Lung (tissue), 12 donors: ENCODE results near the gene DUS2. TPM values are rescaled to one million over a fixed set of nuclear protein-coding genes. Genes with fewer than 3 reads are reported as not detected.

Experiments
- ATAC-seq: fragments of 200-7000 bp; cut with Tn5 transposase; one replicate; pipeline ENCODE4 v1.9.1; 2020; ENCODE audit warnings: moderate number of reproducible peaks; ENCODE audit not compliant: insufficient read depth, low FRiP score
- DNase-seq, 3 donors: peaks; one replicate each; pipeline ENCODE4 v3.0.0-alpha.2; 2013 to 2017
- H3K27ac ChIP-seq, 2 donors: one replicate each; pipeline ENCODE4 v1.5.1; 2013; ENCODE audit warnings: mild to moderate bottlenecking in 2 of 2, moderate library complexity in 2 of 2, control low read depth in 1 of 2, inconsistent platforms in 1 of 2, low read depth in 1 of 2, low read length in 1 of 2
- H3K27me3 ChIP-seq, 3 donors: one replicate each; pipeline ENCODE4 v1.5.1; 2013; ENCODE audit warnings: low read length in 2 of 3; ENCODE audit not compliant: control insufficient read depth in 3 of 3, insufficient read depth in 3 of 3
- H3K36me3 ChIP-seq, 4 donors: one replicate each; pipeline ENCODE4 v1.5.1; 2013; ENCODE audit warnings: low read length in 4 of 4, mild to moderate bottlenecking in 1 of 4, moderate library complexity in 1 of 4; ENCODE audit not compliant: control insufficient read depth in 4 of 4, insufficient read depth in 4 of 4
- H3K4me1 ChIP-seq, 5 donors: one replicate each; pipeline ENCODE4 v1.5.1; 2013; ENCODE audit warnings: low read length in 5 of 5, mild to moderate bottlenecking in 2 of 5, moderate library complexity in 1 of 5; ENCODE audit not compliant: control insufficient read depth in 5 of 5, insufficient read depth in 5 of 5
- H3K4me3 ChIP-seq: one replicate; pipeline ENCODE4 v1.5.1; 2013; ENCODE audit warnings: mild to moderate bottlenecking, control low read depth, moderate library complexity
- H3K9ac ChIP-seq, 2 donors: one replicate each; pipeline ENCODE4 v1.5.1; 2013; ENCODE audit warnings: low read length in 2 of 2, control low read depth in 1 of 2; ENCODE audit not compliant: insufficient read depth in 1 of 2
- H3K9me3 ChIP-seq, 4 donors: one replicate each; pipeline ENCODE4 v1.5.1; 2013; ENCODE audit warnings: low read length in 3 of 4, mild to moderate bottlenecking in 1 of 4, moderate library complexity in 1 of 4; ENCODE audit not compliant: control insufficient read depth in 4 of 4, insufficient read depth in 3 of 4
- WGBS, 2 donors: extraction: QIAGEN DNeasy Blood & Tissue Kit; methylation state at CpG; one replicate each; pipeline ENCODE4 v1.1.7; 2013; 5-methylcytosine and 5-hydroxymethylcytosine counted together
- polyA plus RNA-seq, 2 donors: library from polyadenylated mRNA; stranded (reverse); fragments of 200-250 nt; gene quantifications; one replicate each; pipeline ENCODE4 v1.2.1, GENCODE V29; 2013
- total RNA-seq, 2 donors: library from RNA; depleted of rRNA in 1 of 2; stranded (reverse); fragments of >200 nt in 1 of 2; gene quantifications; one replicate each; pipeline ENCODE4 v1.2.1, GENCODE V29; 2014 to 2021
- TF ChIP-seq, protein P1 (sequence below): IDR thresholded peaks from 2 replicates; pipeline ENCODE4 v1.5.1; 2012; ENCODE audit warnings: mild to moderate bottlenecking; ENCODE audit errors: control extremely low read depth, extremely low read depth
- donor health status: control.
- donor health status: control.
- donor health status: Bipolar disorder and iron deficiency.
- donor health status: healthy.
- donor health status: DM: yes; HTN: yes; CAD: no.

DUS2 gene
- total and polyA plus RNA-seq, 4 donors, result 8.1 to 17.1 (median 13.7) TPM

DNA sequence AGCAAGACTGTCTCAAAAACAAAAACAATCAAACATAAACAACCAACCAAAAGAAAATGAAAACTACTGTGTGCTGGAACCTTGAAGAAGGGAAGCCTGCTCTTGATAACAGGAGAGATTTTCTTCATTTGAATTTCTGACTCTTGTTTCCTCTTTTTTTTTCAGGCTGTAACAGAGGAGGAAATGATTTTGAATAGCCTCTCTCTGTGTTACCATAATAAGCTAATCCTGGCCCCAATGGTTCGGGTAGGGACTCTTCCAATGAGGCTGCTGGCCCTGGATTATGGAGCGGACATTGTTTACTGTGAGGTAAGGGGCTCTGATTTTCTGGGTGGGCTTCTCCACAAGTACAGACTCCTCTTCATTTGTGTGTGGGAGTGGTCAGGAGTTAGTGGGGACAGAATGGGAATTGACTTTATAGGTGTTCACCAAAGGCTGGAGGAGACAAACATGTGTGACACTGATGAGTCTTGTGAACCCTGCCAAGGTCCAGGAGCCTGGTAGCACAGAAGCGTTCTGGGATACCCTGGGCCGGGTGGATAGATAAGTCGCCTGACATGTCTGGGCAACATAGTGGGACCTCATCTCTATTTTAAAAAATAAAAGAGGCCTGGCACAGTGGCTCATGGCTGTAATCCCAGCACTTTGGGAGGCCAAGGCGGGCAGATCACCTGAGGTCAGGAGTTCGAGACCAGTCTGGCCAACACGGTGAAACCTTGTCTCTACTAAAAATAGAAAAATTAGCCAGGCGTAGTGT is 14.9 kb downstream of the DUS2 start:
- TF ChIP-seq, protein P1, sequence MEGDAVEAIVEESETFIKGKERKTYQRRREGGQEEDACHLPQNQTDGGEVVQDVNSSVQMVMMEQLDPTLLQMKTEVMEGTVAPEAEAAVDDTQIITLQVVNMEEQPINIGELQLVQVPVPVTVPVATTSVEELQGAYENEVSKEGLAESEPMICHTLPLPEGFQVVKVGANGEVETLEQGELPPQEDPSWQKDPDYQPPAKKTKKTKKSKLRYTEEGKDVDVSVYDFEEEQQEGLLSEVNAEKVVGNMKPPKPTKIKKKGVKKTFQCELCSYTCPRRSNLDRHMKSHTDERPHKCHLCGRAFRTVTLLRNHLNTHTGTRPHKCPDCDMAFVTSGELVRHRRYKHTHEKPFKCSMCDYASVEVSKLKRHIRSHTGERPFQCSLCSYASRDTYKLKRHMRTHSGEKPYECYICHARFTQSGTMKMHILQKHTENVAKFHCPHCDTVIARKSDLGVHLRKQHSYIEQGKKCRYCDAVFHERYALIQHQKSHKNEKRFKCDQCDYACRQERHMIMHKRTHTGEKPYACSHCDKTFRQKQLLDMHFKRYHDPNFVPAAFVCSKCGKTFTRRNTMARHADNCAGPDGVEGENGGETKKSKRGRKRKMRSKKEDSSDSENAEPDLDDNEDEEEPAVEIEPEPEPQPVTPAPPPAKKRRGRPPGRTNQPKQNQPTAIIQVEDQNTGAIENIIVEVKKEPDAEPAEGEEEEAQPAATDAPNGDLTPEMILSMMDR, result no peak
- Histone ChIP-seq H3K36me3 (peaks cover 0 to 3% (median 0%) of the 10 kb centered on the region in 4 donors), H3K9me3 (no peaks in the 10 kb centered on the region), H3K4me1 (no peaks in the 10 kb centered on the region), H3K27me3 (no peaks in the 10 kb centered on the region), H3K27ac (no peak overlapping the region), H3K9ac (no peak overlapping the region), H3K4me3 (no peak overlapping the region)
- ATAC-seq, result no peak
- no peak for DNase-seq
- 84 to 88% methylated on average over 9 of the region's 9 CpGs for WGBS, 2 donors

DNA sequence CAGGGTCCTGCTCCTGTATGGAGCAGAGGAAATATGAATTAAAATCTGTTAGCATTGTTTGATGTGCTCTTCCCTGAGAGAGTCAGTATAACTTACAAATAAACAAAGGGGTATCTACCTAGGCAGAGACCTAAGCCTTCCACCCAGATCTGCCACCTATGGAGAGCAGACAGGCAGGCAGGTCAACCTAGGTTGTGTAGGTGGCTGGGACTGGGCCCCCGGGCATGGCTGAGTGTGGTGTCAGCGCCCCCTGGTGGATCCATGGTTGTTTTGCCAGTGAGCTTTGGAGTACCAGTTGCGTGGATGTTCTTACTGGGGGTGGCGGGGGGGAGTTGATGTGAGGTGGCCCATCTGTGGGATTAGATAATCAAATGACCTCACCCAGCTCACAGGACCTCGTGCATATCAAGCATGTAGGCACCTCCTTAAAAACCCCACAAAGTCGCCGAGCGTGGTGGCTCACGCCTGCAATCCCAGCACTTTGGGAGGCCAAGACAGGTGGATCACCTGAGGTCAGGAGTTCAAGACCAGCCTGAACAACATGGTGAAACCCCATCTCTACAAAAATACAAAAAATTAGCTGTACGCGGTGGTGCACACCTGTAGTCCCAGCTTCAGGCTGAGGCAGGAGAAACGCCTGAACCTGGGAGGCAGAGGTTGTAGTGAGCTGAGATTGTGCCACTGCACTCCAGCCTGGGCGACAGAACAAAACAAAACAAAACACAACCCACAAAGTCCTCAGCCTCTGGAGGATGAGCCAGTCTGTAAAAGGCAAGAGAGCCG is 17.6 kb downstream of the DUS2 start:
- H3K27ac ChIP-seq, result peak overlapping the region in 1 of 2 donors; percentile 24
- TF ChIP-seq, protein P1, result peak; percentile 84
- peak; percentile 92 for ATAC-seq
- no peaks in the 10 kb centered on the region for H3K4me1 ChIP-seq
- DNase-seq, result peak; percentile 50 to 68 (median 57)
- no peak overlapping the region for H3K9ac ChIP-seq
- peaks cover 0 to 4% (median 1%) of the 10 kb centered on the region in 4 donors for H3K36me3 ChIP-seq
- no peaks in the 10 kb centered on the region for H3K27me3 ChIP-seq
- 61 to 62% methylated on average over 14 of the region's 14 CpGs for WGBS, 2 donors
- H3K4me3 ChIP-seq, result no peak overlapping the region
- H3K9me3 ChIP-seq, result no peaks in the 10 kb centered on the region

DNA sequence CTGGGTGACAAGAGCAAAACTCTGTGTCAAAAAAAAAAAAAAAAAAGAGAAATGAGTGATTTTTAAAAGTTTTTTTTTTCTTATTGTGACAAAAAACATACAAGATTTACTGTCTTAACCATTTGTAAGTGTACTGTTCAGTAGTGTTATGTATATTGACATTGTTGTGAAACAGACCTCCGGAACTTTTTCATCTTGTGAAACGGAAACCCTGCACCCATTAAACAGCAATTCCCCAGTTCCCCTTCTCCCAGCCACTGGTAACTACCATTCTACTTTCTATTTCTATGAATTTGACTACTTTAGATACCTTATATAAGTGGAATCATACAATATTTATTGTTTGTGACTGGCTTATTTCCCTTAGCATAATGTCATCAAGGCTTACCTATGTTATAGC is 18.7 kb downstream of the DUS2 start:
- no peak for ATAC-seq
- H3K9ac ChIP-seq, result no peak overlapping the region
- H3K27me3 ChIP-seq, result no peaks in the 10 kb centered on the region
- WGBS, 2 donors, result 39 to 57% methylated on average over 2 of the region's 2 CpGs
- H3K27ac ChIP-seq, result no peak overlapping the region
- H3K4me1 ChIP-seq, result no peaks in the 10 kb centered on the region
- no peak for DNase-seq
- TF ChIP-seq, protein P1, result no peak
- no peak overlapping the region for H3K4me3 ChIP-seq
- peaks cover 0 to 4% (median 1%) of the 10 kb centered on the region in 4 donors for H3K36me3 ChIP-seq
- no peaks in the 10 kb centered on the region for H3K9me3 ChIP-seq
